Endothelial cell of umbilical vein (primary cell): ENCODE results near the gene DIP2C. TPM values are rescaled to one million over a fixed set of nuclear protein-coding genes. Genes with fewer than 3 reads are reported as not detected.

ENCODE experiments used
- BruUV-seq: library from RNA; stranded (reverse); fragments of 400-500 nt; replicated peaks from 2 replicates; lab custom pipeline; 2021; lab: Mats Ljungman, UMichigan
- CTCF ChIA-PET: fragments of 300-600, 350-600 bp; sonication (Branson Sonifier 250); formaldehyde crosslinking; loops from one replicate; lab custom pipeline; 2021; ENCODE audit warnings: antibody characterized with exemption, inconsistent platforms; lab: Charles Lee
- POLR2A ChIA-PET: fragments of 300-600, 350-600 bp; sonication (Branson Sonifier 250); formaldehyde crosslinking; loops from one replicate; lab custom pipeline; 2021; ENCODE audit warnings: antibody characterized with exemption, inconsistent platforms; lab: Charles Lee
- DNase-seq: peaks from one replicate; pipeline ENCODE4 v3.0.0-alpha.2; 2011; ENCODE audit warnings: low read depth, low spot score
- FAIRE-seq: peaks from 2 replicates; lab custom pipeline; 2011; peaks lifted over from hg19 to GRCh38; lab: Jason Lieb, UNC
- H2AFZ ChIP-seq: 2 replicates; pipeline ENCODE4 v1.6.0; 2012; ENCODE audit warnings: low read depth, low read length, control low read depth, inconsistent platforms
- H3K27ac ChIP-seq: 2 replicates; pipeline ENCODE4 v1.5.1; 2011; ENCODE audit warnings: low read depth, mild to moderate bottlenecking, control low read depth, low read length, moderate library complexity; ENCODE audit not compliant: insufficient read depth
- H3K27me3 ChIP-seq, 2 experiments: 2 replicates each; pipeline versions ENCODE4 v1.6.0 to v1.6.1; 2011; ENCODE audit warnings: low read length in 2 of 2, mixed read lengths in 1 of 2; ENCODE audit not compliant: control insufficient read depth in 2 of 2, insufficient read depth in 2 of 2
- H3K36me3 ChIP-seq, 2 experiments: 2 replicates in 1 of 2; 3 replicates in 1 of 2; pipeline ENCODE4 v1.5.1; 2011; ENCODE audit warnings: low read length in 2 of 2, mild to moderate bottlenecking in 1 of 2, moderate library complexity in 1 of 2; ENCODE audit not compliant: control insufficient read depth in 2 of 2, insufficient read depth in 2 of 2; ENCODE audit errors: extremely low read depth in 1 of 2
- H3K4me1 ChIP-seq: 3 replicates; pipeline ENCODE4 v1.5.1; 2011; ENCODE audit warnings: mild to moderate bottlenecking, low read length; ENCODE audit not compliant: control insufficient read depth, insufficient read depth; ENCODE audit errors: extremely low read depth
- H3K4me2 ChIP-seq: 2 replicates; pipeline ENCODE4 v1.6.1; 2011; ENCODE audit warnings: low read length, control low read depth, mixed read lengths; ENCODE audit not compliant: insufficient read depth
- H3K4me3 ChIP-seq, 3 experiments: fragments of 200-600 bp in 1 of 3; sonication (generic), shearing (Covaris generic) in 1 of 3; replicated peaks in 1 of 3; 2 replicates each; pipeline ENCODE4 v1.5.1; 2011 to 2016; ENCODE audit warnings: control low read depth in 3 of 3, low read length in 3 of 3, mild to moderate bottlenecking in 2 of 3, inconsistent platforms in 1 of 3, low read depth in 1 of 3, moderate library complexity in 1 of 3; ENCODE audit not compliant: insufficient read depth in 1 of 3
- H3K79me2 ChIP-seq: 2 replicates; pipeline ENCODE4 v1.6.0; 2012; ENCODE audit warnings: low read length, inconsistent platforms; ENCODE audit not compliant: control insufficient read depth, insufficient read depth
- H3K9ac ChIP-seq: replicated peaks from 2 replicates; pipeline ENCODE3; 2011; ENCODE audit warnings: low read length, control low read depth; ENCODE audit not compliant: insufficient read depth; ENCODE audit errors: extremely low read depth
- H3K9me1 ChIP-seq: replicated peaks from 3 replicates; pipeline ENCODE4 v1.6.0; 2011; ENCODE audit warnings: mild to moderate bottlenecking, low read length; ENCODE audit not compliant: control insufficient read depth, insufficient read depth; ENCODE audit errors: extremely low read depth
- H3K9me3 ChIP-seq: replicated peaks from 2 replicates; pipeline ENCODE4 v1.5.1; 2012; ENCODE audit warnings: low read length, inconsistent platforms; ENCODE audit not compliant: control insufficient read depth, insufficient read depth
- H4K20me1 ChIP-seq: replicated peaks from 2 replicates; pipeline ENCODE3; 2011; ENCODE audit warnings: mild to moderate bottlenecking, low read length; ENCODE audit not compliant: control insufficient read depth, insufficient read depth; ENCODE audit errors: extremely low read depth
- CTCF ChIP-seq, 2 donors: IDR thresholded peaks; 1 replicate in 1 of 2; 2 replicates in 1 of 2; pipeline ENCODE4 v1.5.1; 2011; ENCODE audit warnings: low read length in 2 of 2, mild to moderate bottlenecking in 2 of 2, moderate library complexity in 2 of 2, control low read depth in 1 of 2, inconsistent platforms in 1 of 2, low read depth in 1 of 2; ENCODE audit not compliant: insufficient read depth in 1 of 2; ENCODE audit errors: extremely low read depth in 1 of 2
- GATA2 ChIP-seq: IDR thresholded peaks from 2 replicates; pipeline ENCODE4 v1.7.0; 2011; ENCODE audit warnings: low read depth, mild to moderate bottlenecking, moderate library complexity, mixed read lengths, low read length; ENCODE audit not compliant: insufficient read length, insufficient read depth
- JUN ChIP-seq: IDR thresholded peaks from 2 replicates; pipeline ENCODE4 v1.6.1; 2011; ENCODE audit warnings: borderline replicate concordance, low read depth; ENCODE audit not compliant: insufficient read length, insufficient read depth
- POLR2A ChIP-seq: IDR thresholded peaks from 2 replicates; pipeline ENCODE4 v1.6.1; 2012; ENCODE audit warnings: low read depth, mild to moderate bottlenecking, control low read depth, low read length
- dilution Hi-C: fragments of 300-500 bp; cut with MboI; formaldehyde crosslinking; loops from one replicate; pipeline ENCODE4 v1.15.0; 2019; ENCODE audit warnings: low sequenced_read_pairs; ENCODE audit not compliant: extremely low pct_ligation_motif_present
- intact Hi-C: fragments of 100-400 bp; cut with micrococcal nuclease; formaldehyde crosslinking; loops from one replicate; pipeline ENCODE4 v1.10.0; 2022
- polyA plus RNA-seq, 4 experiments: library from polyadenylated mRNA; depleted of rRNA in 3 of 4; stranded (reverse) in 3 of 4; unstranded in 1 of 4; fragments of >200 nt; gene quantifications; 2 replicates each; pipeline versions ENCODE4 v1.2.1 to v1.2.3, GENCODE V29; 2011 to 2012; ENCODE audit warnings: missing spikeins in 1 of 4
- total RNA-seq: library from RNA; stranded (reverse); gene quantifications from 2 replicates; pipeline ENCODE4 v1.2.3, GENCODE V29; 2021

Gene DIP2C
- total and polyA plus RNA-seq, 2 donors (not counting 3 experiments of a cell fraction or from before 2014, with no cell fraction given) = 3.6 to 10.7 TPM

GRCh38 chr10:472241-472910, 217.1 kb downstream of the DIP2C start:
- intact Hi-C loops = no loop called here
- no peak overlapping the region for H2AFZ ChIP-seq
- POLR2A ChIA-PET = no interaction called here
- H3K4me2 ChIP-seq = no peak overlapping the region
- no peak overlapping the region for H3K9ac ChIP-seq
- BruUV-seq = no TSS peak
- H3K27me3 ChIP-seq = no peaks in the 10 kb centered on the region
- H3K9me3 ChIP-seq = no peaks in the 10 kb centered on the region
- no peaks in the 10 kb centered on the region for H3K4me1 ChIP-seq
- H3K79me2 ChIP-seq = no peaks in the 10 kb centered on the region
- H3K36me3 ChIP-seq = no peaks in the 10 kb centered on the region
- CTCF ChIA-PET = interaction anchor here (1.9 kb wide), 1 partner anchor 12 kb away, joined by 4 read pairs; no protein-coding TSS in a partner anchor
- DNase-seq (no peak), FAIRE-seq (no peak)
- H3K27ac ChIP-seq = no peak overlapping the region
- no peak overlapping the region for H3K4me3 ChIP-seq
- H4K20me1 ChIP-seq = no peaks in the 10 kb centered on the region
- no peak for TF ChIP-seq JUN
- TF ChIP-seq CTCF (IDR thresholded peaks at IDR 0.05; ENCODE audit: extremely low read depth in 1 of 2, insufficient read depth in 1 of 2, low read depth in 1 of 2, low read length in 2 of 2) = no peak
- TF ChIP-seq GATA2 = no peak
- no peak for TF ChIP-seq POLR2A
- no peaks in the 10 kb centered on the region for H3K9me1 ChIP-seq
- dilution Hi-C loops = no loop called here
